ENCODE data around the gene NLGN2. TPM values are rescaled to one million over a fixed set of nuclear protein-coding genes. Genes with fewer than 3 reads are reported as not detected.

Gene NLGN2
- total RNA-seq, 1 experiment from 2014 or later, result 70.2 TPM

DNA sequence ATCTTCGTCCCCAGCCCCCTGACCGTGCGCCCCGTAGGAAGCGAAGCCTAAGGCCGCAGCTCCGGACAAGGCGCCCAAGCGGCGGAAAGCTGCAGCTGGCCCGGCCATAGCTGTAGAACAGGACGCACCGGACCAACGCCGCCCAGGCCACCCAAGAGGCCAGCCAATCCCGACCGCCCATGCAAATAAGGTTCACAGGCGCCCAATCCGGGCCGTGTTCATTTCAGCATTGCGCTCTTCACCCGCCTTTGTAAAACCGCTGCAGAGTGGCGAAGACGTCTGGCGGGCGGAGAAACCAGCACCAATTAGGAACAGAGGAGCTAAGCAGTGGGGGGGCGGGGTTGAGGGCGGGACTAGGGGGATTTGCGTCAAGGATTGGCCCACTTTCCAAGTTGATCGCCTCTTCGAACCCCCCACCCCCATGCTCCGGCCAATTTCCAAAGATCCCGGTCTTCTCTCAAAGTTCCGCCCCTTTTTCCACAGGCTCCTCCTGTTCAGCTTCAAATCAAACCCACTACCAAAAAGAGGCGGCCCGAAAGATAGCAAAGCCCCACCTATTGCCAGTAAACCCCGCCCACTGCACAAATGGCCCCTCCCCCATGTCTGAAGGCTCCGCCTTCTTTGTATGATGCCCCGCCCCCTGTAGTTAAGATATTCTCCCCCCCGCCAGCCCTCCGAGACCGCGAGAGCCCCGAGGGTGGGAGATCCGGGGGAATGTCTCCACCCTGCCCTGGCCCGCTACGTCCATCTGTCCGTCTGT is 3.5 kb upstream of the NLGN2 start, which contains the start of gene TMEM256:
TSS of gene TMEM256 (minus strand) at position 121 of the 760 bp plus-strand sequence. CDS start at position 108, 13 bp downstream.
- Histone ChIP-seq H3K27me3 (ENCODE audit: insufficient read depth, low read length) (no peaks in the 10 kb centered on the region), H2BK12ac (ENCODE audit: insufficient read length, low read depth, low read length) (no peak within 1 kb of the TSS), H4K8ac (replicated peaks; ENCODE audit: insufficient read length, low read depth, low read length) (no peak within 1 kb of the TSS), H3K79me1 (ENCODE audit: insufficient read depth, low read depth, low read length, poor library complexity, severe bottlenecking) (no peaks in the 10 kb centered on the region), H2BK5ac (ENCODE audit: insufficient read length, low read length) (no peak within 1 kb of the TSS), H3K9me3 (ENCODE audit: control insufficient read depth, low read depth, low read length) (no peaks in the 10 kb centered on the region), H3K14ac (ENCODE audit: insufficient read depth, low read length) (peak within 1 kb of the TSS; percentile 34; the same call in 1 of the 2 replicates), H4K5ac (ENCODE audit: insufficient read length, low read depth, low read length) (no peak within 1 kb of the TSS), H3K23me2 (ENCODE audit: insufficient read length, low read depth, low read length, poor library complexity, severe bottlenecking) (peaks cover 5% of the 10 kb centered on the region), H3K18ac (ENCODE audit: insufficient read length, low read depth, low read length) (no peak within 1 kb of the TSS), H3K27ac (ENCODE audit: insufficient read length, low read depth, low read length) (no peak within 1 kb of the TSS), H2AK5ac (ENCODE audit: insufficient read length, low read length) (no peak within 1 kb of the TSS), H3K4ac (ENCODE audit: low read depth, low read length) (no peak within 1 kb of the TSS), H2BK15ac (ENCODE audit: low read depth, low read length) (no peak within 1 kb of the TSS), H3K9ac (ENCODE audit: extremely low read depth, insufficient read length, low read length) (peak within 1 kb of the TSS; percentile 9), H3K56ac (ENCODE audit: insufficient read length, low read depth, low read length) (no peak within 1 kb of the TSS), H3T11ph (ENCODE audit: low read length) (no peak within 1 kb of the TSS), H3K4me1 (ENCODE audit: insufficient read depth, low read length) (no peaks in the 10 kb centered on the region; the same call in 1 of the 2 replicates), H2BK20ac (ENCODE audit: low read depth, low read length, poor library complexity, severe bottlenecking) (no peak within 1 kb of the TSS), H3K4me2 (ENCODE audit: insufficient read depth, insufficient read length, low read length) (peak within 1 kb of the TSS; percentile 78), H2AFZ (ENCODE audit: low read length) (no peak within 1 kb of the TSS), H2BK120ac (ENCODE audit: low read depth, low read length, poor library complexity, severe bottlenecking) (no peak within 1 kb of the TSS), H4K91ac (ENCODE audit: insufficient read length, low read depth, low read length) (no peak within 1 kb of the TSS), H3K23ac (ENCODE audit: insufficient read length, low read depth, low read length) (no peak within 1 kb of the TSS), H3K79me2 (ENCODE audit: insufficient read depth, low read length) (no peaks in the 10 kb centered on the region), H4K20me1 (ENCODE audit: control insufficient read depth, insufficient read depth, insufficient read length) (no peaks in the 10 kb centered on the region)
- Mint-ChIP-seq H3K27me3 (ENCODE audit: low read depth) (no peaks in the 10 kb centered on the region), H3K9me3 (no peaks in the 10 kb centered on the region), H3K36me3 (ENCODE audit: insufficient read depth in 1 of 3, low read depth in 3 of 3) (peaks cover 6 to 15% (median 8%) of the 10 kb centered on the region in 3 experiments), H3K4me3 (peak within 1 kb of the TSS; percentile 84 to 94), H3K4me1 (peaks cover 26 to 37% of the 10 kb centered on the region in 2 experiments), H3K27ac (peak within 1 kb of the TSS; percentile 95 to 96 (median 96))
- TF ChIP-seq CTCF (conservative IDR thresholded peaks at IDR 0.05), result no peak
- peak; percentile 100 for DNase-seq
- WGBS (ENCODE audit: extremely low coverage, insufficient read length, low lambda C conversion rate), result no CpG with 5 or more reads among the region's 49 CpGs
